ENCODE results near the gene HABP2. TPM values are rescaled to one million over a fixed set of nuclear protein-coding genes. Genes with fewer than 3 reads are reported as not detected.

The HABP2 gene
- total RNA-seq, 1 donor from 2014 or later: 289 TPM

- DNase-seq (ENCODE audit: low spot score): no peak
Measured at GRCh38 chr10:113626809-113627355, 74.0 kb downstream of the HABP2 start.

GRCh38 chr10:113627836-113628235 is 75.0 kb downstream of the HABP2 start:
- ATAC-seq: no peak

More at GRCh38 chr10:113626809-113627355, 74.0 kb downstream of the HABP2 start:
- ATAC-seq: no peak

GRCh38 chr10:113628607-113629153 is 75.8 kb downstream of the HABP2 start:
- ATAC-seq: no peak
- no peak for DNase-seq (ENCODE audit: low spot score)

More at GRCh38 chr10:113627836-113628235, 75.0 kb downstream of the HABP2 start:
- DNase-seq (ENCODE audit: low spot score): no peak

- ATAC-seq: peak; percentile 77
Measured at GRCh38 chr10:113630929-113631533, 78.2 kb downstream of the HABP2 start.

GRCh38 chr10:113631684-113632367 is 79.0 kb downstream of the HABP2 start:
- ATAC-seq (no peak), DNase-seq (ENCODE audit: low spot score) (no peak)

More at GRCh38 chr10:113630929-113631533, 78.2 kb downstream of the HABP2 start:
- DNase-seq (ENCODE audit: low spot score): peak; percentile 46

Other genes starting within 250 kb of the HABP2 start
- 0.05 TPM for gene NRAP, start 111.0 kb downstream of the HABP2 start, total RNA-seq
- 12.4 TPM for gene CASP7, start 126.9 kb downstream of the HABP2 start, total RNA-seq
- gene PLEKHS1, start 198.6 kb downstream of the HABP2 start, total RNA-seq: not detected

Measured in left lobe of liver (tissue), 2 donors.